ENCODE data around the gene GALNT7. TPM values are rescaled to one million over a fixed set of nuclear protein-coding genes. Genes with fewer than 3 reads are reported as not detected.

GALNT7 gene
- total RNA-seq, 1 experiment from 2014 or later: 13.8 TPM

DNA sequence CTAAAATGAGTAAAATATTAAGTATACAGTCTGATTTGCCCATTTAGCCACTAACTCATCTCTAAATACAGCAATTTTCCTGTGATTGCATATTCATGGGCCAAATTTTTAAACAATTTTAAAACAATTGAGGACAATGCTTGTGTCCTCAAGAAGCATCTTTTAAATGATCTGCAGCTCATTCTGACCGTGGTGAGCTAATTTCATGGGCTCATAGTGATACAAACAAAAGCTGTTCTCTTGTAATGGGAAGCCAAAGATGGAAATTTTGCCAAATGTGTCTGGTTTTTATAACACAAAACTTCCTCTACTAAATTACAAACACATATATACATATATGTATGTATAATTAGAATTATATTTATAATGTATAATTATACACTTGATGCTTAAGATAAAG is 125.8 kb downstream of the GALNT7 start:
- intact Hi-C loops (cut with micrococcal nuclease): no loop called here
- Histone ChIP-seq H3K4me2 (ENCODE audit: low read length) (no peak overlapping the region), H4K20me1 (ENCODE audit: low read length) (no peaks in the 10 kb centered on the region), H3K4me3 (ENCODE audit: low read length) (no peak overlapping the region), H3K9me3 (ENCODE audit: low read length) (no peaks in the 10 kb centered on the region), H2AFZ (ENCODE audit: low read length) (no peak overlapping the region), H3K79me2 (ENCODE audit: low read length) (no peaks in the 10 kb centered on the region), H3K36me3 (ENCODE audit: low read depth, low read length) (no peaks in the 10 kb centered on the region), H3K4me1 (ENCODE audit: insufficient read depth, low read length) (no peaks in the 10 kb centered on the region), H3F3A (ENCODE audit: low read length, unreplicated experiment) (no peaks in the 10 kb centered on the region), H3K9me2 (replicated peaks; ENCODE audit: low read length) (no peaks in the 10 kb centered on the region), H3K9ac (ENCODE audit: low read length) (no peak overlapping the region), H3K27me3 (ENCODE audit: low read length) (no peaks in the 10 kb centered on the region), H3K27ac (ENCODE audit: low read length) (no peak overlapping the region)
- CTCF ChIA-PET: no interaction called here
- TF ChIP-seq EZH2 (IDR thresholded peaks at IDR 0.05; ENCODE audit: low read length, unreplicated experiment): no peak
- no TSS peak for BruUV-seq (replicated peaks)
- no peak for ATAC-seq
- POLR2A ChIA-PET (ENCODE audit: unreplicated experiment): no interaction called here
- DNase-seq: no peak

DNA sequence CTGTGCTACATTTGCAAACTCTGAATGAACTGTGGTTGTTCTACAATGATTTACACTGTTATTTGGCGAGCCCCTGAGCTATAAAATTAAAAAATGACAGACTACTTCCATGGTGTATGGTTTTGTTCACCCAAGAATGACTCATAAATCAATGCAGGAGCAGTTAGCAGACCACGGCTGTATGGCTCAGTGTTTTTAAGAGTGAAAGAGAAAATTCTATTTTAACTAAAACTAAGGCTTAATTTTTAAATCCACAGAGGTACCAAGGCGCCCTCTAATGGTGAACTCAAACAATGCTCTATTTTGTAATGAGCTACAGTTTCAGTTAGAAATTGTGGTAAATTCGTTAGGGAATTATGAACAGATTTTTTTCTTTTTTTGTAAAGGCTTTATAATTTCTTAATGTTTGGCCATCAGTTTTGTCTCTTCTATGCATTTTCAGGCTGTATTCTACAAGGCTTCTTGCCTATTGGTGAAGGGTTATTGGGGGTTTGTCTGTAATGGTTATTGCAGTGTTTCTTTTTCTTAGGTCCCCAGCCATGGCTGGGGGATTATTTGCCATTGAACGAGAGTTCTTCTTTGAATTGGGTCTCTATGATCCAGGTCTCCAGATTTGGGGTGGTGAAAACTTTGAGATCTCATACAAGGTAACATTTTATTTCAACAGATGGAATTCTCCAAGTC is 133.0 kb downstream of the GALNT7 start:
- no peak overlapping the region for H3K9ac ChIP-seq (ENCODE audit: low read length)
- no peaks in the 10 kb centered on the region for H3K27me3 ChIP-seq (ENCODE audit: low read length)
- H3K4me1 ChIP-seq (ENCODE audit: insufficient read depth, low read length): peaks cover 4% of the 10 kb centered on the region; the same call in 1 of the 2 replicates
- H2AFZ ChIP-seq (ENCODE audit: low read length): no peak overlapping the region
- DNase-seq: peak; percentile 52
- H3K36me3 ChIP-seq (ENCODE audit: low read depth, low read length): peaks cover 6% of the 10 kb centered on the region; the same call in 1 of the 2 replicates
- no peak overlapping the region for H3K4me3 ChIP-seq (ENCODE audit: low read length)
- H3K9me2 ChIP-seq (replicated peaks; ENCODE audit: low read length): no peaks in the 10 kb centered on the region
- H3K27ac ChIP-seq (ENCODE audit: low read length): no peak overlapping the region
- intact Hi-C loops (cut with micrococcal nuclease): no loop called here
- ChIA-PET CTCF (interaction anchor here (0.5 to 1.9 kb wide), 11 partner anchors 18 to 288 kb away, joined by 3 to 10 read pairs (median 3); partner anchors contain the start of gene SAP30), POLR2A (ENCODE audit: unreplicated experiment) (interaction anchor here (0.5 kb wide), 3 partner anchors 281 to 493 kb away, joined by 3 to 5 read pairs (median 4); no protein-coding TSS in a partner anchor)
- no TSS peak for BruUV-seq (replicated peaks)
- H3K79me2 ChIP-seq (ENCODE audit: low read length): no peaks in the 10 kb centered on the region
- peak; percentile 68 for ATAC-seq
- no peak overlapping the region for H3K4me2 ChIP-seq (ENCODE audit: low read length)
- H4K20me1 ChIP-seq (ENCODE audit: low read length): no peaks in the 10 kb centered on the region
- H3K9me3 ChIP-seq (ENCODE audit: low read length): no peaks in the 10 kb centered on the region
- no peak for TF ChIP-seq EZH2phosphoT487 (IDR thresholded peaks at IDR 0.05; ENCODE audit: borderline replicate concordance, low read length)
- no peak for TF ChIP-seq EZH2 (IDR thresholded peaks at IDR 0.05; ENCODE audit: low read length, unreplicated experiment)
- TF ChIP-seq, protein P1, sequence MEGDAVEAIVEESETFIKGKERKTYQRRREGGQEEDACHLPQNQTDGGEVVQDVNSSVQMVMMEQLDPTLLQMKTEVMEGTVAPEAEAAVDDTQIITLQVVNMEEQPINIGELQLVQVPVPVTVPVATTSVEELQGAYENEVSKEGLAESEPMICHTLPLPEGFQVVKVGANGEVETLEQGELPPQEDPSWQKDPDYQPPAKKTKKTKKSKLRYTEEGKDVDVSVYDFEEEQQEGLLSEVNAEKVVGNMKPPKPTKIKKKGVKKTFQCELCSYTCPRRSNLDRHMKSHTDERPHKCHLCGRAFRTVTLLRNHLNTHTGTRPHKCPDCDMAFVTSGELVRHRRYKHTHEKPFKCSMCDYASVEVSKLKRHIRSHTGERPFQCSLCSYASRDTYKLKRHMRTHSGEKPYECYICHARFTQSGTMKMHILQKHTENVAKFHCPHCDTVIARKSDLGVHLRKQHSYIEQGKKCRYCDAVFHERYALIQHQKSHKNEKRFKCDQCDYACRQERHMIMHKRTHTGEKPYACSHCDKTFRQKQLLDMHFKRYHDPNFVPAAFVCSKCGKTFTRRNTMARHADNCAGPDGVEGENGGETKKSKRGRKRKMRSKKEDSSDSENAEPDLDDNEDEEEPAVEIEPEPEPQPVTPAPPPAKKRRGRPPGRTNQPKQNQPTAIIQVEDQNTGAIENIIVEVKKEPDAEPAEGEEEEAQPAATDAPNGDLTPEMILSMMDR (conservative IDR thresholded peaks at IDR 0.05; ENCODE audit: low read depth, low read length): peak; percentile 78
- no peaks in the 10 kb centered on the region for H3F3A ChIP-seq (ENCODE audit: low read length, unreplicated experiment)

DNA sequence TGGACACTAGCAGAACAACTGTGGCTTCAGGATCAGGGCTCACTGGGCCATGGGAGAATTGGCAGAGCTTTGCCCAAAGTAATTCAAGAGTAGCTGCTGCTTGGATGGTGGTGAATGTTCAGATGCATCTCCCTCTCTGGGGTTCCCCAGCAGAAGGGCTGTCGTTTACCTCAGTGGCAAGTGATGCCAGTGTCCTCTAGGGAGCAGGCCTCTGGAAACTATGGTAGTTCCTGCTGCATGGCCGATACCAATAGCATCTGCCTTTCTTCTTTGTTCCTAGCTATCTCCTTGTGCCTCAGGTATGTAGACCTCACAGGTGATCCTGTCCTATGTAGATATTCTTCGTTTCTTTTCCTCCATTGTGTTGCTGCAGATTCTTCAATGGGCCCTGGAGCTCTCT is 139.2 kb downstream of the GALNT7 start:
- H3K27ac ChIP-seq (ENCODE audit: low read length): no peak overlapping the region

More for the DNA sequence above, 139.2 kb downstream of the GALNT7 start:
- Histone ChIP-seq H3K4me2 (ENCODE audit: low read length) (no peak overlapping the region), H3K4me1 (ENCODE audit: insufficient read depth, low read length) (no peaks in the 10 kb centered on the region), H3K9me3 (ENCODE audit: low read length) (no peaks in the 10 kb centered on the region), H2AFZ (ENCODE audit: low read length) (no peak overlapping the region), H3K27me3 (ENCODE audit: low read length) (no peaks in the 10 kb centered on the region), H3K36me3 (ENCODE audit: low read depth, low read length) (peaks cover 6% of the 10 kb centered on the region; the same call in 1 of the 2 replicates), H3K4me3 (ENCODE audit: low read length) (no peak overlapping the region), H3F3A (ENCODE audit: low read length, unreplicated experiment) (no peaks in the 10 kb centered on the region), H3K79me2 (ENCODE audit: low read length) (no peaks in the 10 kb centered on the region), H3K9me2 (replicated peaks; ENCODE audit: low read length) (no peaks in the 10 kb centered on the region), H4K20me1 (ENCODE audit: low read length) (no peaks in the 10 kb centered on the region), H3K9ac (ENCODE audit: low read length) (no peak overlapping the region)
- intact Hi-C loops (cut with micrococcal nuclease): no loop called here
- CTCF ChIA-PET: no interaction called here
- ATAC-seq (no peak), DNase-seq (no peak)
- TF ChIP-seq EZH2phosphoT487 (IDR thresholded peaks at IDR 0.05; ENCODE audit: borderline replicate concordance, low read length) (no peak), EZH2 (IDR thresholded peaks at IDR 0.05; ENCODE audit: low read length, unreplicated experiment) (no peak)
- TF ChIP-seq, protein P1 (conservative IDR thresholded peaks at IDR 0.05; ENCODE audit: low read depth, low read length): no peak
- POLR2A ChIA-PET (ENCODE audit: unreplicated experiment): no interaction called here
- BruUV-seq (replicated peaks): no TSS peak

Data from PC-3 (cell line).